ENCODE measurements around the gene EIF5B.

GRCh38 chr2:99403084-99403483, 65.9 kb downstream of the EIF5B start:
- TF ChIP-seq CTCF (IDR thresholded peaks at IDR 0.05; ENCODE audit: low read depth, low read length, poor library complexity, severe bottlenecking) (no peak), EZH2phosphoT487 (IDR thresholded peaks at IDR 0.05; ENCODE audit: borderline replicate concordance, low read length) (no peak)
